ENCODE measurements around the gene CABP7.

DNA sequence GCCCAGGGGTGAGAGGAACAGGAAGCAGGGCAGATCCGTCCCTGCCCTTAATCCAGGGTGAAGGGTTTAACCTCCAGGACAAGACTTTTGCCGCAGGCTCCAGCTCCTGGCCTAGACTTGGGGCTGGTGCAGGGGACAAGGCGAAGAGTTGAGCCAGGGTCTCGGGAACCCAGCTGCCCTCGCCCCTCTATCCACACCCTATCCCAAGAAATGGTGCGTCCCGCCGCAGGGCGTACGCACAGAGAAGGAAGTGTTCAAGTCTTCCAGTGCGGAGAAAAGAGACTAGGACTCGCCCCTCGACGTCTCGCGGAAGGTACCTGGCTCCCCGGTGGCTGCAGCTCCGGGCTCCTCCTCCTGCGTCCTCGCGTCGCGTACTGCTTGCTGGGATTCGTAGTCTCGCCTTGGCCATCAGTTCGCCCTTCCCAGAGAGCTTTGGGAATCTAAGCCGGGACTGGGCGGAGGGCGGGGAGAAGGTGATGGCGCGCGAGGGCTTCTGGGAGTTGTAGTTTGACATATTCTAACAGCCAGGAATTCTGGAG is 46.9 kb downstream of the CABP7 start, which contains the start of gene ZMAT5:
- TF ChIP-seq, protein P1, sequence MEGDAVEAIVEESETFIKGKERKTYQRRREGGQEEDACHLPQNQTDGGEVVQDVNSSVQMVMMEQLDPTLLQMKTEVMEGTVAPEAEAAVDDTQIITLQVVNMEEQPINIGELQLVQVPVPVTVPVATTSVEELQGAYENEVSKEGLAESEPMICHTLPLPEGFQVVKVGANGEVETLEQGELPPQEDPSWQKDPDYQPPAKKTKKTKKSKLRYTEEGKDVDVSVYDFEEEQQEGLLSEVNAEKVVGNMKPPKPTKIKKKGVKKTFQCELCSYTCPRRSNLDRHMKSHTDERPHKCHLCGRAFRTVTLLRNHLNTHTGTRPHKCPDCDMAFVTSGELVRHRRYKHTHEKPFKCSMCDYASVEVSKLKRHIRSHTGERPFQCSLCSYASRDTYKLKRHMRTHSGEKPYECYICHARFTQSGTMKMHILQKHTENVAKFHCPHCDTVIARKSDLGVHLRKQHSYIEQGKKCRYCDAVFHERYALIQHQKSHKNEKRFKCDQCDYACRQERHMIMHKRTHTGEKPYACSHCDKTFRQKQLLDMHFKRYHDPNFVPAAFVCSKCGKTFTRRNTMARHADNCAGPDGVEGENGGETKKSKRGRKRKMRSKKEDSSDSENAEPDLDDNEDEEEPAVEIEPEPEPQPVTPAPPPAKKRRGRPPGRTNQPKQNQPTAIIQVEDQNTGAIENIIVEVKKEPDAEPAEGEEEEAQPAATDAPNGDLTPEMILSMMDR (IDR thresholded peaks at IDR 0.05; ENCODE audit: poor library complexity), result no peak
- TF ChIP-seq EZH2phosphoT487 (IDR thresholded peaks at IDR 0.05; ENCODE audit: low read depth, severe bottlenecking, unreplicated experiment), result no peak
